NCI-H524 treated with DMSO at 0.1 percent for 48 hours (cell line): ENCODE measurements around the gene OR5AL1.
"Not testable (repeated sequence)": the region's sequence is repeated elsewhere in the genome, so short reads cannot be mapped to it uniquely, and the experiment has no call there.

Source experiments
- DNase-seq: peaks from one replicate; lab custom pipeline; 2025; lab: John Stamatoyannopoulos, UW

The OR5AL1 gene

DNA sequence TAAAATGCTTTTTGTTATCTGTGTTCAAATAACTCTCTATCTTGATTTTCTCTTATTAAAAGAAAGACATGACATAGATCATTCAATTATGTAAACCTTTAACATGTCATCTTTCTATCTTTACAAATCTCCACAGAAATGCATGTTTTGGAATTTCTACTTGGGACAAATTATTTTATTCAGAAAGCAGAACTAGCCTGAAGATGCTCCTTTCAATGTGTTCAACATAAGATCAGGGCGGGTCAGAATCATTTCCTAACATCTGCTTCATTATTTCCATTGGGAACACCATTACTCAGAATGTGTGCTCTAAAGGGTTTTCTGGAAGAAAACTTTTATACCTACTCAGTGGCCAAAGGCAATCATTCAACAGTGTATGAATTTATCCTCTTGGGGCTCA is at the start of gene OR5AL1:
OR5AL1 (plus strand) TSS at position 301 of the 400 bp plus-strand sequence.
- no peak for DNase-seq

DNA sequence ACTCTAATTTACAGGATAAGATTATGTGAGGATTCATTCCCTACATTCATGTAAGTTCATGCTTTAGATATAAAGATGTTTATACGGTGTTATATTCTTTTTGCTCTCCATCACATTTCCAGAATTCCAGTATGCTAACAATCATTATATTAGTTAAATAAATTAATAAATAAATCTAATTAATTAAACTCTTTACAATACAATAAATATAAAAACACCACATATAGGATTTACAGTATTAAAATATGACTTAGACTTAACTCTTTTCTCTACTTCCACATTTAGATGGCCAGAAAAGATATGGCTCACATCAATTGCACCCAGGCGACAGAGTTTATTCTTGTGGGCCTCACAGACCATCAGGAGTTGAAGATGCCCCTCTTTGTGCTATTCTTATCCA is 37.2 kb upstream of the OR5AL1 start, which contains the start of gene OR8U1:
OR8U1 (plus strand) TSS at position 301 of the 400 bp plus-strand sequence; CDS start at position 301, 0 bp downstream.
- no peak for DNase-seq

DNA sequence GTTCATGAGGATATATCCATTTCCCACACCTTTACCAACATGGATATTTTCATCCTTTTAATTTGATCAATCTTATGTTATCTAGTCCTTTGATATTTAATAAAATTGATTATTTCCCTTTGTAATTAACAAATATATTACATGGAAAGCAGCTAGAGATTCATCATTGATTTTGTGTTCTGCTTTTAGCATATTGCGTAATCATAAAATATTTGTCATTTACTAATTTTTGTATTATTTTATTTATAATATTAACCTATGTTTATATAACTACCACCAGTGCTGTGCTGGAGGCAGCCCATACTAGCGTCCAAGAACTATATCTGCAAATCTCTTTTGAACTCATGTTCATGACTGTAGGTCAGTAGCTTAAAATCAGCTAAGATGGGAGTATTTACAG is 32.4 kb upstream of the OR5AL1 start:
- DNase-seq, result no peak

DNA sequence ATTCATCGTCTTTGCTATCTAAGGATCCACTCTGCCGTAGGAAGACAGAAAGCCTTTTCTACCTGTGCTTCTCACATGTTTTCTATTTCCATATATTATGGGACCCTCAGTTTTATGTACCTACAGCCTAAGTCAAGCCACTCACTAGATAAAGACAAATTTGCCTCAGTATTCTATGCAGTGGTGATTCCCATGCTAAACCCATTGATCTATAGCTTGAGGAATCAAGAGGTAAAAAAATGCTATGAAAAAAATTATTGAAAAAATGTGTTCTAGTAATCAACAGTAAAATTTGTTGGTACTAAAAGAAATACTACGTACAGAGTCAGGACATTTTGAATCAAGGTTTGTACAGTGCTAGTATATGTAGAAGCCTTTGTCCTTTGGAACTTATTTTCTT is 18.1 kb upstream of the OR5AL1 start:
- no peak for DNase-seq

DNA sequence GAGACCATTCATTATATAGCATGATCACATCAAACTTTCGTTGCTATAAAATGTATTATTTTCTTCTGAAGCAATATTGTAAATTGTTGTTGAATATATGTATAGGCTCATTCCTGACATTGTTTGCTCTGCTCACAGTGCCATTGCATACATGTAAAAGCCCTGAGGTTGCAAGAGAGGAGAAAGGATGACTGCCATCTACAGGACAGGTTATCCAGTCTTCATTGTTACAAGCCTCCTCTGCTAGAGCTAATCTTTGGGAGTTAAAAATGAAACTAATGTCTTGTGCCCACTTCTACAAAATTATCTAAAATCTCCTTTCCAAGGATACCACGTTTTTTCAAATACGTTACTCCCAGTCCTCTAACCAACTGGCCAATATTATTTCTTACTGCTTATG is 16.4 kb upstream of the OR5AL1 start:
- no peak for DNase-seq

DNA sequence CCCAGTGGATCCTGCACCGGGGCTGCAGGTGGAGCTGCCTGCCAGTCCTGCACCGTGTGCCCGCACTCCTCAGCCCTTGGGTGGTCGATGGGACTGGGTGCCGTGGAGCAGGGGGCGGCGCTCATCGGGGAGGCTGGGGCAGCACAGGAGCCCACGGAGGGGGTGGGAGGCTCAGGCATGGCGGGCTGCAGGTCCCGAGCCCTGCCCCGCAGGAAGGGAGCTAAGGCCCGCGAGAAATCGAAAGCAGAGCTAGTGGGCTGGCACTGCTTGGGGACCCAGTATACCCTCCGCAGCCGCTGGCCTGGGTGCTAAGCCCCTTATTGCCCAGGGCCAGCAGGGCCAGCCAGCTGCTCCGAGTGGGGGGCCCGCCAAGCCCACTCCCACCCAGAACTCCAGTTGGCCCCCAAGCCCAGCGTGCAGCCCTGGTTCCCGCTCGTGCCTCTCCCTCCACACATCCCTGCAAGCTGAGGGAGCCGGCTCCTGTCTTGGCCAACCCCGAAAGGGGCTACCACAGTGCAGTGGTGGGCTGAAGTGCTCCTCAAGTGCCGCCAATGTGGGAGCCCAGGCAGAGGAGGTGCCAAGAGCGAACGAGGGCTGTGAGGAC is 10.5 kb upstream of the OR5AL1 start:
- DNase-seq, result not testable (repeated sequence)

DNA sequence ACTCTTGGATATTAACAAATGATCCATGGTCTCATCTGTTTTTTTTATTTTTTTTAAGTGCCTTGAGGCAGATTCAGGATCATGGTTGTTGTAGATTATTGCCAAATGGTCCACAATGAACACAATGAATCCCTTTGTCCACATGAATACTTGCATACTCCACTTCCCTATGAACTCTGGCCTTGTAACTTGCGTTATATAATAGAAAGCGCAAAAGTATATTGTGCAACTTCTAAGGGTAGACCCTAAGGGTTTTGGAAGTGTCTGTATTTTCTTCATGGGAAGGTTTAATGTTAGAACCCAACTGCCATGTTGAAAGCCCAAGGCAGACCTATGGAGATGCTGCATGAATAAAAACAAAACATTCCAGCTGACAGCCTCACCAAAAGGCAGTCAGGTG is 8.1 kb upstream of the OR5AL1 start:
- DNase-seq, result no peak

DNA sequence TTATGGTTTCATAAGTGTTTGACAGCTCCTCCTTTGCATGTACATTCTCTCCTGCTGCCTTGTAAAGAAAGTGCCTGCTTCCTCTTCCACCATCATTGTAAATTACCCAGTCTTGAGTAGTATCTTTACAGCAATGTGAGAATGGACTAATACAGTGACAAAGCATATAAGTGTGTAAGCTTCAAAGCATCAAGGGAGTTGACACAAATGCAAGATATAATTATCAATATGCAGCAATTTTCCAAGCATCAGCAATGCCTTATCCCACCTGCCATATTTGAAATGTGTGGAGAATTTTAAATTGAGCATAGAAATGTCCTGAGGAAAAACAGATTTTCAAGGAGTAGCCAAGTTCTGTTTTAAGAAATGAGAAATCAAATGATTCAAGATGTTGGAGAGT is 1.7 kb upstream of the OR5AL1 start:
- DNase-seq, result no peak

DNA sequence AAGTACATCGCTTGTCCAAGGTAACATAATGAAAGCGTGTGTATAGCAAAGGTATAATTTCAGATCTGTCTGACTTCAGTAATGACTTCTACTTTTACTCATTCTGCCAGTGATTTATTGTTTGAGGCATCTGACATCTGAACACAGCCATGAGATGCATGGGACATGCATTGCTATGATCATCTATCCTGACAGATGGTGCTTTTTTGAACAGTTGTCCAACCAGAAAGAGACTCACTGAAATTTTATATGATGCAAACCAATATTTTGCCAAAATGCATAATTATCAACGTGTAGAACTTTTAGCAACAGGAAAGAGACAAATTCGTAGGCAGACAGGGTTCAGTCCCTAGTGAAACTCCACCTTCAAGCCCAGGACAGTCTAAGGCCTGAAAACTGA is 41.0 kb downstream of the OR5AL1 start:
- DNase-seq, result no peak

DNA sequence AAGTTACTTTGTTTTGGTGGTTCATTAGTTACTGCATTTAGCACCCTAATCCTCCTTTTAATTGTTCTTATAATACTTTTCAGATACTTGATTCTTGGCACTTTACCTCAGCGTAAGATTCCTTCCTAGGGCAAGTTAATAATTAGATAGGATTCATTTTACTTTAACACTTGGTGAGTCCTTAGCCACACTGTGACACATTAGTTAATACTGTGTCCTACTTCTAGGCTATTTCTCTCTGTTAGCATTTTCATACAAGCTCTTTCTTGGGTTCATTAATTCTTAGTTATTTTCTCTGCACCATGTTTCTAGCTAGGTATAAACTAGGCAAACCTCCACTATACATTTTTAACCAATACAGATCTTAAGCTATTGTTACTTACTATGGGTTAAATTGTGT is 44.6 kb downstream of the OR5AL1 start:
- no peak for DNase-seq
